NCI-H187 (cell line): ENCODE results near the gene HIRA.

Experiments
- DNase-seq, 2 experiments: peaks; one replicate each; lab custom pipeline; 2025; lab: John Stamatoyannopoulos, UW

HIRA gene

GRCh38 chr22:19431649-19432132, at the start of gene HIRA:
TSS of gene HIRA (minus strand) at chr22:19431733. CDS start at chr22:19431476, 257 bp downstream.
- peak; percentile 10 to 44 for DNase-seq

GRCh38 chr22:19480789-19481188, 49.3 kb upstream of the HIRA start:
- no peak for DNase-seq

GRCh38 chr22:19480173-19480568, 48.6 kb upstream of the HIRA start:
- DNase-seq = no peak

- peak; percentile 90 to 93 for DNase-seq
Observed at GRCh38 chr22:19479355-19480172, 48.0 kb upstream of the HIRA start, which contains the start of gene CDC45. TSS of gene CDC45 (plus strand) at chr22:19479920. CDS start at chr22:19479969, 49 bp downstream.

- peak in 1 of 2 experiments; percentile 50 for DNase-seq
Observed at GRCh38 chr22:19478901-19479354, 47.4 kb upstream of the HIRA start, which contains the start of gene UFD1. TSS of gene UFD1 (minus strand) at chr22:19479193. CDS start at chr22:19479085, 108 bp downstream.

- DNase-seq = no peak
Observed at GRCh38 chr22:19478045-19478900, 46.7 kb upstream of the HIRA start.

- DNase-seq = no peak
Observed at GRCh38 chr22:19477321-19478044, 46.0 kb upstream of the HIRA start.

- no peak for DNase-seq
Observed at GRCh38 chr22:19476023-19476422, 44.5 kb upstream of the HIRA start.

GRCh38 chr22:19473578-19473977, 42.0 kb upstream of the HIRA start:
- DNase-seq = no peak

- no peak for DNase-seq
Observed at GRCh38 chr22:19472233-19472632, 40.7 kb upstream of the HIRA start.

- DNase-seq = no peak
Observed at GRCh38 chr22:19471572-19471971, 40.0 kb upstream of the HIRA start.

- DNase-seq = no peak
Observed at GRCh38 chr22:19470010-19470409, 38.5 kb upstream of the HIRA start.

GRCh38 chr22:19469421-19469820, 37.9 kb upstream of the HIRA start:
- DNase-seq = no peak

- no peak for DNase-seq
Observed at GRCh38 chr22:19467912-19468311, 36.4 kb upstream of the HIRA start.

- no peak for DNase-seq
Observed at GRCh38 chr22:19466848-19467752, 35.6 kb upstream of the HIRA start.

- no peak for DNase-seq
Observed at GRCh38 chr22:19466126-19466716, 34.7 kb upstream of the HIRA start.

- DNase-seq = no peak
Observed at GRCh38 chr22:19464975-19465374, 33.4 kb upstream of the HIRA start.

GRCh38 chr22:19464546-19464945, 33.0 kb upstream of the HIRA start:
- no peak for DNase-seq

GRCh38 chr22:19463491-19464469, 32.2 kb upstream of the HIRA start:
- no peak for DNase-seq
